Mesenchymal stem cell (in vitro differentiated cells and primary cell): ENCODE results near the gene HYAL4.
"Not testable (repeated sequence)": the region's sequence is repeated elsewhere in the genome, so short reads cannot be mapped to it uniquely, and the experiment has no call there.

Source experiments
- DNase-seq: peaks from one replicate; pipeline ENCODE4 v3.0.0-alpha.2; 2013
- H2AFZ ChIP-seq: one replicate; pipeline ENCODE4 v1.6.1; 2013; ENCODE audit warnings: low read depth, mild to moderate bottlenecking, control low read depth, inconsistent platforms, low read length, moderate library complexity
- H2AK5ac ChIP-seq: 2 replicates; pipeline ENCODE4 v1.6.1; 2013; ENCODE audit warnings: low read length, moderate library complexity, mild to moderate bottlenecking, inconsistent platforms; ENCODE audit not compliant: severe bottlenecking
- H2BK120ac ChIP-seq: one replicate; pipeline ENCODE4 v1.6.1; 2013; ENCODE audit warnings: low read depth, mild to moderate bottlenecking, inconsistent platforms, low read length, moderate library complexity
- H2BK12ac ChIP-seq, 2 experiments: one replicate each; pipeline ENCODE4 v1.6.1; 2013; ENCODE audit warnings: inconsistent platforms in 2 of 2, low read length in 2 of 2, mild to moderate bottlenecking in 2 of 2, moderate library complexity in 2 of 2, control low read depth in 1 of 2
- H2BK15ac ChIP-seq: one replicate; pipeline ENCODE4 v1.6.1; 2013; ENCODE audit warnings: mild to moderate bottlenecking, low read depth, inconsistent platforms; ENCODE audit not compliant: poor library complexity, severe bottlenecking
- H2BK5ac ChIP-seq: 2 replicates; pipeline ENCODE4 v1.6.1; 2013; ENCODE audit warnings: low read depth, mild to moderate bottlenecking, low read length, control low read depth, inconsistent platforms; ENCODE audit not compliant: poor library complexity, severe bottlenecking
- H3K14ac ChIP-seq, 2 experiments: one replicate each; pipeline ENCODE4 v1.6.1; 2013; ENCODE audit warnings: inconsistent platforms in 2 of 2, low read length in 2 of 2, control low read depth in 1 of 2, mild to moderate bottlenecking in 1 of 2, moderate library complexity in 1 of 2
- H3K18ac ChIP-seq, 2 experiments: one replicate each; pipeline ENCODE4 v1.6.1; 2013; ENCODE audit warnings: inconsistent platforms in 2 of 2, low read length in 2 of 2, control low read depth in 1 of 2, low read depth in 1 of 2, mild to moderate bottlenecking in 1 of 2
- H3K23ac ChIP-seq, 2 experiments: one replicate each; pipeline ENCODE4 v1.6.1; 2013; ENCODE audit warnings: inconsistent platforms in 2 of 2, low read length in 2 of 2, mild to moderate bottlenecking in 2 of 2, moderate library complexity in 2 of 2, control low read depth in 1 of 2
- H3K27ac ChIP-seq: 2 replicates; pipeline ENCODE4 v1.5.1; 2013; ENCODE audit warnings: mild to moderate bottlenecking, moderate library complexity, low read length, control low read depth, inconsistent platforms; ENCODE audit not compliant: poor library complexity, severe bottlenecking
- H3K27me3 ChIP-seq, 2 experiments: 2 replicates each; pipeline versions ENCODE4 v1.6.1 to v1.7.0; 2013; ENCODE audit warnings: low read length in 2 of 2, mild to moderate bottlenecking in 2 of 2, moderate library complexity in 2 of 2, control low read depth in 1 of 2, inconsistent platforms in 1 of 2; ENCODE audit not compliant: control insufficient read depth in 1 of 2, insufficient read depth in 1 of 2
- H3K36me3 ChIP-seq, 2 experiments: 2 replicates each; pipeline versions ENCODE4 v1.6.1 to v1.7.0; 2013; ENCODE audit warnings: low read length in 2 of 2, control low read depth in 1 of 2, inconsistent platforms in 1 of 2, low read depth in 1 of 2, mild to moderate bottlenecking in 1 of 2; ENCODE audit not compliant: insufficient read depth in 2 of 2, control insufficient read depth in 1 of 2
- H3K4ac ChIP-seq, 2 experiments: one replicate each; pipeline ENCODE4 v1.6.1; 2013; ENCODE audit warnings: inconsistent platforms in 2 of 2, low read length in 2 of 2, mild to moderate bottlenecking in 2 of 2, moderate library complexity in 2 of 2, control low read depth in 1 of 2, low read depth in 1 of 2
- H3K4me1 ChIP-seq: 2 replicates; pipeline ENCODE4 v1.6.1; 2013; ENCODE audit warnings: low read depth, low read length, control low read depth; ENCODE audit not compliant: control insufficient read depth, insufficient read depth
- H3K4me2 ChIP-seq: 2 replicates; pipeline ENCODE4 v1.6.1; 2013; ENCODE audit warnings: low read length, mild to moderate bottlenecking, inconsistent platforms; ENCODE audit not compliant: poor library complexity, severe bottlenecking
- H3K4me3 ChIP-seq, 2 experiments: 2 replicates each; pipeline versions ENCODE4 v1.5.1 to v1.7.0; 2013; ENCODE audit warnings: low read length in 2 of 2, mild to moderate bottlenecking in 2 of 2, control low read depth in 1 of 2, low read depth in 1 of 2; ENCODE audit not compliant: insufficient read depth in 1 of 2
- H3K79me1 ChIP-seq: replicated peaks from 2 replicates; pipeline ENCODE4 v1.6.1; 2013; ENCODE audit warnings: mild to moderate bottlenecking, control low read depth, low read length, inconsistent platforms; ENCODE audit not compliant: poor library complexity, severe bottlenecking
- H3K9ac ChIP-seq: 2 replicates; pipeline ENCODE4 v1.7.0; 2013; ENCODE audit warnings: mild to moderate bottlenecking, low read length, moderate library complexity
- H3K9me3 ChIP-seq: 2 replicates; pipeline ENCODE4 v1.7.0; 2013; ENCODE audit warnings: mild to moderate bottlenecking, low read length; ENCODE audit not compliant: control insufficient read depth
- H4K8ac ChIP-seq: one replicate; pipeline ENCODE4 v1.6.1; 2013; ENCODE audit warnings: inconsistent platforms, mild to moderate bottlenecking, low read length, moderate library complexity
- H4K91ac ChIP-seq: one replicate; pipeline ENCODE4 v1.6.1; 2013; ENCODE audit warnings: mild to moderate bottlenecking, low read length, inconsistent platforms
- WGBS: methylation state at CpG from one replicate; pipeline ENCODE4 v1.1.7; 2013; ENCODE audit warnings: mixed read lengths; 5-methylcytosine and 5-hydroxymethylcytosine counted together

HYAL4 gene

GRCh38 chr7:123851404-123851803 is 6.4 kb downstream of the HYAL4 start:
- not testable (repeated sequence) for H2BK5ac ChIP-seq, H3K36me3 ChIP-seq, H3K79me1 ChIP-seq, H2BK15ac ChIP-seq, H2AFZ ChIP-seq, H3K4ac ChIP-seq, H3K18ac ChIP-seq, H4K91ac ChIP-seq, H3K14ac ChIP-seq, H2BK12ac ChIP-seq, H3K9ac ChIP-seq, H3K23ac ChIP-seq, H2BK120ac ChIP-seq, H3K4me2 ChIP-seq, DNase-seq, H3K27me3 ChIP-seq, H2AK5ac ChIP-seq, H4K8ac ChIP-seq, H3K4me1 ChIP-seq, H3K9me3 ChIP-seq, H3K4me3 ChIP-seq, H3K27ac ChIP-seq
- WGBS: 98% methylated on average over 5 of the region's 5 CpGs

- not testable (repeated sequence) for H3K9me3 ChIP-seq
- WGBS: 85% methylated on average over 2 of the region's 2 CpGs
Measured at GRCh38 chr7:123854291-123854690, 9.3 kb downstream of the HYAL4 start.

GRCh38 chr7:123856428-123856827 is 11.5 kb downstream of the HYAL4 start:
- H3K27me3 ChIP-seq: not testable (repeated sequence)
- 54% methylated on average over 1 of the region's 1 CpG for WGBS

More at GRCh38 chr7:123854291-123854690, 9.3 kb downstream of the HYAL4 start:
- H3K4ac ChIP-seq, H3K14ac ChIP-seq, H4K8ac ChIP-seq, H2BK120ac ChIP-seq, H2AFZ ChIP-seq, H3K9ac ChIP-seq, H3K36me3 ChIP-seq, H3K4me2 ChIP-seq, DNase-seq, H2BK5ac ChIP-seq, H3K18ac ChIP-seq, H3K79me1 ChIP-seq, H3K4me3 ChIP-seq, H2BK12ac ChIP-seq, H2AK5ac ChIP-seq, H2BK15ac ChIP-seq, H3K23ac ChIP-seq, H4K91ac ChIP-seq, H3K27me3 ChIP-seq, H3K27ac ChIP-seq, H3K4me1 ChIP-seq: not testable (repeated sequence)

GRCh38 chr7:123860848-123861247 is 15.9 kb downstream of the HYAL4 start:
- no peak overlapping the region for H2BK12ac ChIP-seq
- H4K91ac ChIP-seq: peak overlapping the region; percentile 18
- H3K23ac ChIP-seq: no peak overlapping the region
- no peak overlapping the region for H3K4ac ChIP-seq
- H3K4me3 ChIP-seq: no peak overlapping the region
- H3K27me3 ChIP-seq: peaks cover 0 to 3% of the 10 kb centered on the region in 2 experiments
- H3K27ac ChIP-seq: no peak overlapping the region
- H2AFZ ChIP-seq: no peak overlapping the region
- no peak overlapping the region for H2AK5ac ChIP-seq
- no peaks in the 10 kb centered on the region for H3K4me1 ChIP-seq
- H3K9ac ChIP-seq: no peak overlapping the region
- no peak overlapping the region for H2BK5ac ChIP-seq
- no peaks in the 10 kb centered on the region for H3K36me3 ChIP-seq
- H2BK15ac ChIP-seq: no peak overlapping the region
- no peak overlapping the region for H3K14ac ChIP-seq
- H3K18ac ChIP-seq: no peak overlapping the region
- no peak for DNase-seq
- H4K8ac ChIP-seq: no peak overlapping the region
- no peaks in the 10 kb centered on the region for H3K79me1 ChIP-seq
- no peaks in the 10 kb centered on the region for H3K9me3 ChIP-seq
- H2BK120ac ChIP-seq: no peak overlapping the region
- no peak overlapping the region for H3K4me2 ChIP-seq

More at GRCh38 chr7:123856428-123856827, 11.5 kb downstream of the HYAL4 start:
- not testable (repeated sequence) for H3K36me3 ChIP-seq, H3K4me2 ChIP-seq, H3K23ac ChIP-seq, H3K4ac ChIP-seq, H3K9me3 ChIP-seq, H2AFZ ChIP-seq, H4K8ac ChIP-seq, DNase-seq, H3K9ac ChIP-seq, H2BK5ac ChIP-seq, H3K4me1 ChIP-seq, H2AK5ac ChIP-seq, H2BK120ac ChIP-seq, H2BK15ac ChIP-seq, H3K79me1 ChIP-seq, H2BK12ac ChIP-seq, H3K4me3 ChIP-seq, H3K14ac ChIP-seq, H3K27ac ChIP-seq, H3K18ac ChIP-seq, H4K91ac ChIP-seq
